RWPE2 (cell line): ENCODE results near the gene FOXP3.
A peak's percentile ranks its signal among the peaks of the same experiment; 100 is the strongest.

Experiments used
- ATAC-seq: fragments of 200-7000 bp; cut with Tn5 transposase; 3 replicates; pipeline ENCODE4 v1.9.1; 2021; ENCODE audit warnings: low read depth
- DNase-seq: peaks from one replicate; pipeline ENCODE4 v3.0.0-alpha.2; 2020; ENCODE audit warnings: low spot score
- H3K27ac ChIP-seq: fragments of 450-650 bp; 2 replicates; pipeline ENCODE4 v1.5.1; 2017; ENCODE audit warnings: mild to moderate bottlenecking; ENCODE audit not compliant: poor library complexity, severe bottlenecking
- H3K27me3 ChIP-seq: fragments of 250-450 bp; sonication (Bioruptor Pico); 2 replicates; pipeline ENCODE4 v1.5.1; 2021; ENCODE audit warnings: mild to moderate bottlenecking, moderate library complexity; ENCODE audit not compliant: insufficient read depth, poor library complexity, severe bottlenecking
- H3K36me3 ChIP-seq: fragments of 250-450 bp; sonication (Bioruptor Pico); 2 replicates; pipeline ENCODE4 v1.5.1; 2020; ENCODE audit warnings: low read depth, mild to moderate bottlenecking, moderate library complexity
- H3K4me1 ChIP-seq: fragments of 250-450 bp; sonication (Bioruptor Pico); 2 replicates; pipeline ENCODE4 v1.5.1; 2021; ENCODE audit warnings: mild to moderate bottlenecking, moderate library complexity; ENCODE audit not compliant: insufficient read depth, poor library complexity, severe bottlenecking
- H3K4me3 ChIP-seq: fragments of 250-450 bp; sonication (Bioruptor Pico); 2 replicates; pipeline ENCODE4 v1.5.1; 2021; ENCODE audit warnings: mild to moderate bottlenecking, moderate library complexity; ENCODE audit not compliant: severe bottlenecking
- H3K9me3 ChIP-seq: fragments of 250-450 bp; sonication (Bioruptor Pico); 2 replicates; pipeline ENCODE4 v1.5.1; 2021; ENCODE audit warnings: mild to moderate bottlenecking, moderate library complexity; ENCODE audit not compliant: severe bottlenecking
- CTCF ChIP-seq: fragments of 450-650 bp; IDR thresholded peaks from one replicate; pipeline ENCODE4 v1.5.1; 2017; ENCODE audit warnings: mild to moderate bottlenecking, moderate library complexity; ENCODE audit not compliant: poor library complexity, severe bottlenecking

FOXP3 gene

GRCh38 chrX:49286581-49286980, 22.1 kb upstream of the FOXP3 start:
- no peaks in the 10 kb centered on the region for H3K27me3 ChIP-seq
- no peaks in the 10 kb centered on the region for H3K36me3 ChIP-seq
- no peak overlapping the region for H3K4me3 ChIP-seq
- H3K4me1 ChIP-seq = no peaks in the 10 kb centered on the region
- H3K9me3 ChIP-seq = no peaks in the 10 kb centered on the region
- DNase-seq (no peak), ATAC-seq (no peak)
- no peak overlapping the region for H3K27ac ChIP-seq
- TF ChIP-seq CTCF = no peak

GRCh38 chrX:49286136-49286535, 21.6 kb upstream of the FOXP3 start:
- Histone ChIP-seq H3K27ac (no peak overlapping the region), H3K9me3 (no peaks in the 10 kb centered on the region), H3K4me1 (no peaks in the 10 kb centered on the region), H3K27me3 (no peaks in the 10 kb centered on the region), H3K36me3 (no peaks in the 10 kb centered on the region), H3K4me3 (no peak overlapping the region)
- ATAC-seq (no peak), DNase-seq (no peak)
- no peak for TF ChIP-seq CTCF

DNA sequence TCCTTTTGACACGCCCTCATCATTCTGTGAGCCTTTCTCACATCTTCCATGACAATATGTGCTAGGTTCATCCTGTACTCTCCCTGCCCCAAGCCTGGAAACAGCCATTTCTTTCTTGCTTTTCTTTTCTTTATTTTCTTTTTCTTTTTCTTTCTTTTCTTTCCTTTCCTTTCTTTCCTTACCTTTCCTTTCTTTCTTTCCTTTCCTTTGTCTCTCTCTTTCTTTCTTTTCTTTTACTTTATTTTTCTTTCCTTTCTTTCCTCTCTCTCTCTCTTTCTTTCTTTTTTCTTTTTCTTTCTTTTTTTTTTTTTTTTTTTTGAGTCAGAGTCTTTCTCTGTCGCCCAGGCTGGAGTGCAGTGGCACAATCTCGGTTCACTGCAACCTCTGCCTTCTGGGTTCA, 19.7 kb upstream of the FOXP3 start:
- Histone ChIP-seq H3K9me3 (no peaks in the 10 kb centered on the region), H3K4me1 (no peaks in the 10 kb centered on the region), H3K27me3 (no peaks in the 10 kb centered on the region), H3K36me3 (no peaks in the 10 kb centered on the region), H3K27ac (no peak overlapping the region), H3K4me3 (no peak overlapping the region)
- DNase-seq = no peak
- no peak for TF ChIP-seq CTCF
- no peak for ATAC-seq

DNA sequence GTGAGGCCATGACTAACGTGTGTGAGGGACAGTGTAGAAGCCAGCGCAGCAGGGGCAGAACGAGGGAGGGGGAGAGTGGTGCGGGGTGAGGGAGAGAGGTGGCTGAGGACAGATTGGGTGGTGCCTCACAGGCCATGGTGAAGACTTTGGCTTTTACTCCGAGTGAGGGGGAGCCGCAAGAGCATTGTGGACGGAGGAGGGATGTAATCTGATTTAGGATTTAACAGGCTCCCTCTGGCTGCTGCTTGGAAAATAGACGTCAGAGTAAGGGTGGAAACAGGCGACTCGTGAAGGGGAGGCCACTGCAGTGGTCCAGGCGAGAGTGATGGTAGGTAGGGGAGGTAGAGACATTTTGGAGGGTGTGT, 18.1 kb upstream of the FOXP3 start:
- no peaks in the 10 kb centered on the region for H3K27me3 ChIP-seq
- DNase-seq (no peak), ATAC-seq (peak; percentile 33; the same call in 1 of the 3 replicates)
- H3K4me3 ChIP-seq = no peak overlapping the region
- TF ChIP-seq CTCF = no peak
- H3K9me3 ChIP-seq = no peaks in the 10 kb centered on the region
- H3K36me3 ChIP-seq = no peaks in the 10 kb centered on the region
- H3K4me1 ChIP-seq = no peaks in the 10 kb centered on the region
- no peak overlapping the region for H3K27ac ChIP-seq

GRCh38 chrX:49278081-49278480, 13.6 kb upstream of the FOXP3 start:
- H3K27me3 ChIP-seq = no peaks in the 10 kb centered on the region
- H3K9me3 ChIP-seq = no peaks in the 10 kb centered on the region
- no peak overlapping the region for H3K4me3 ChIP-seq
- no peak for DNase-seq
- H3K4me1 ChIP-seq = no peaks in the 10 kb centered on the region
- TF ChIP-seq CTCF = no peak
- no peak for ATAC-seq
- H3K36me3 ChIP-seq = no peaks in the 10 kb centered on the region
- H3K27ac ChIP-seq = no peak overlapping the region
